ENCODE results near the gene LECT2.

- TF ChIP-seq RFX5 (IDR thresholded peaks at IDR 0.05; ENCODE audit: low read depth, low read length) (no peak), RCOR1 (conservative IDR thresholded peaks at IDR 0.05; ENCODE audit: low read depth, low read length) (no peak), POLR2AphosphoS5 (IDR thresholded peaks at IDR 0.05; ENCODE audit: low read length) (no peak), KDM1A (IDR thresholded peaks at IDR 0.05; ENCODE audit: borderline replicate concordance) (no peak)
Measured at GRCh38 chr5:135966165-135966564, 11.4 kb upstream of the LECT2 start.
